A673 (cell line): ENCODE data around the gene SPRED2.

Source experiments
- CTCF ChIP-seq: fragments of 300-800, 200-600 bp; sonication (generic); conservative IDR thresholded peaks from 2 replicates; pipeline ENCODE4 v1.5.1; 2017; ENCODE audit warnings: low read depth, mild to moderate bottlenecking, antibody characterized with exemption, low read length, moderate library complexity, mixed read lengths
- EZH2 ChIP-seq: fragments of 200-600 bp; sonication (generic); IDR thresholded peaks from 2 replicates; pipeline ENCODE4 v1.6.1; 2017; ENCODE audit warnings: borderline replicate concordance, low read depth, mild to moderate bottlenecking, mixed read lengths, antibody characterized with exemption, low read length; ENCODE audit not compliant: poor library complexity, severe bottlenecking

- no peak for TF ChIP-seq CTCF
- TF ChIP-seq EZH2: no peak
These were observed 84.5 kb downstream of the SPRED2 start for GRCh38 chr2:65347913-65348312.
